CD4-positive, alpha-beta memory T cell (primary cell): ENCODE measurements around the gene FAT1. TPM values are rescaled to one million over a fixed set of nuclear protein-coding genes. Genes with fewer than 3 reads are reported as not detected.

Experiments
- CTCF ChIA-PET: fragments of 350-600 bp; sonication (Branson Sonifier 250); formaldehyde crosslinking; loops from one replicate; lab custom pipeline; 2021; ENCODE audit warnings: inconsistent platforms; ENCODE audit not compliant: partially characterized antibody; lab: Charles Lee
- POLR2A ChIA-PET: fragments of 350-600 bp; sonication (Branson Sonifier 250); formaldehyde crosslinking; loops from one replicate; lab custom pipeline; 2021; ENCODE audit not compliant: partially characterized antibody; lab: Charles Lee
- DNase-seq, 5 donors: peaks; one replicate each; pipeline versions ENCODE4 v3.0.0 to v3.0.0-alpha.2; 2020 to 2022; ENCODE audit warnings: mixed read lengths in 1 of 5
- H3K27ac ChIP-seq: one replicate; pipeline ENCODE4 v1.7.0; 2013; ENCODE audit warnings: low read depth, low read length
- H3K27me3 ChIP-seq: 2 replicates; pipeline ENCODE4 v1.7.0; 2013; ENCODE audit warnings: mild to moderate bottlenecking, low read length, moderate library complexity; ENCODE audit not compliant: insufficient read depth
- H3K36me3 ChIP-seq: 2 replicates; pipeline ENCODE4 v1.7.0; 2013; ENCODE audit warnings: mild to moderate bottlenecking, low read length, moderate library complexity; ENCODE audit not compliant: insufficient read depth
- H3K4me1 ChIP-seq: 2 replicates; pipeline ENCODE4 v1.7.0; 2013; ENCODE audit warnings: mild to moderate bottlenecking, low read length, moderate library complexity; ENCODE audit not compliant: insufficient read depth
- H3K4me3 ChIP-seq, 2 donors: one replicate each; pipeline ENCODE4 v1.7.0; 2013; ENCODE audit warnings: low read length in 2 of 2, mild to moderate bottlenecking in 1 of 2
- H3K9me3 ChIP-seq, 2 donors: one replicate each; pipeline ENCODE4 v1.7.0; 2013; ENCODE audit warnings: low read length in 2 of 2, control low read depth in 1 of 2; ENCODE audit not compliant: control insufficient read depth in 1 of 2
- H3K27ac Mint-ChIP-seq, 7 donors: one replicate each; pipeline ENCODE4 v1.8.0; 2020 to 2021; ENCODE audit warnings: mixed read lengths in 7 of 7, mild to moderate bottlenecking in 6 of 7, inconsistent platforms in 3 of 7, moderate library complexity in 3 of 7
- H3K27me3 Mint-ChIP-seq, 2 donors: one replicate each; pipeline ENCODE4 v1.8.0; 2020 to 2021; ENCODE audit warnings: mixed read lengths in 2 of 2
- H3K36me3 Mint-ChIP-seq, 2 donors: one replicate each; pipeline ENCODE4 v1.8.0; 2020 to 2021; ENCODE audit warnings: mixed read lengths in 2 of 2, inconsistent platforms in 1 of 2, mild to moderate bottlenecking in 1 of 2
- H3K4me1 Mint-ChIP-seq, 4 donors: one replicate each; pipeline ENCODE4 v1.8.0; 2020 to 2021; ENCODE audit warnings: mixed read lengths in 4 of 4, mild to moderate bottlenecking in 1 of 4
- H3K4me3 Mint-ChIP-seq, 8 donors: one replicate each; pipeline ENCODE4 v1.8.0; 2020 to 2021; ENCODE audit warnings: mixed read lengths in 8 of 8, mild to moderate bottlenecking in 7 of 8, moderate library complexity in 6 of 8, inconsistent platforms in 3 of 8
- H3K9me3 Mint-ChIP-seq, 8 donors: one replicate each; pipeline ENCODE4 v1.8.0; 2020 to 2021; ENCODE audit warnings: mixed read lengths in 8 of 8, mild to moderate bottlenecking in 5 of 8, inconsistent platforms in 3 of 8, moderate library complexity in 1 of 8
- intact Hi-C: fragments of 100-400 bp; cut with micrococcal nuclease; formaldehyde crosslinking; loops from one replicate; pipeline ENCODE4 v1.15.1; 2023
- polyA plus RNA-seq, 2 donors: library from polyadenylated mRNA; unstranded; fragments of 300-500 nt; fragmentation: Illumina TruSeq; gene quantifications; one replicate each; pipeline ENCODE4 v1.2.3, GENCODE V29; 2021
- total RNA-seq, 2 experiments: library from RNA; stranded (reverse); gene quantifications; one replicate each; pipeline ENCODE4 v1.2.3, GENCODE V29; 2021

Gene FAT1
- total and polyA plus RNA-seq, 4 experiments from 2014 or later, result not detected

- ChIA-PET POLR2A (no interaction called here), CTCF (no interaction called here)
- Mint-ChIP-seq H3K9me3 (peaks cover 0 to 6% (median 2%) of the 10 kb centered on the region in 8 donors), H3K27me3 (peaks cover 0 to 1% of the 10 kb centered on the region in 2 donors), H3K27ac (no peak overlapping the region), H3K4me1 (no peaks in the 10 kb centered on the region), H3K36me3 (no peaks in the 10 kb centered on the region), H3K4me3 (no peak overlapping the region)
- no peaks in the 10 kb centered on the region for H3K36me3 ChIP-seq
- intact Hi-C loops, result no loop called here
- H3K9me3 ChIP-seq, result no peaks in the 10 kb centered on the region
- H3K4me1 ChIP-seq, result no peaks in the 10 kb centered on the region
- no peak for DNase-seq
- no peaks in the 10 kb centered on the region for H3K27me3 ChIP-seq
- H3K4me3 ChIP-seq, result no peak overlapping the region
- no peak overlapping the region for H3K27ac ChIP-seq
Measured at GRCh38 chr4:186685767-186686183, 37.9 kb downstream of the FAT1 start.

- Histone ChIP-seq H3K9me3 (no peaks in the 10 kb centered on the region), H3K27ac (no peak overlapping the region), H3K27me3 (no peaks in the 10 kb centered on the region), H3K4me3 (no peak overlapping the region), H3K36me3 (no peaks in the 10 kb centered on the region), H3K4me1 (no peaks in the 10 kb centered on the region)
- Mint-ChIP-seq H3K4me3 (no peak overlapping the region), H3K36me3 (no peaks in the 10 kb centered on the region), H3K9me3 (peaks cover 0 to 8% (median 2%) of the 10 kb centered on the region in 8 donors), H3K4me1 (no peaks in the 10 kb centered on the region), H3K27me3 (peaks cover 0 to 1% of the 10 kb centered on the region in 2 donors), H3K27ac (no peak overlapping the region)
- CTCF ChIA-PET, result no interaction called here
- no peak for DNase-seq
- POLR2A ChIA-PET, result no interaction called here
- intact Hi-C loops, result no loop called here
Measured at GRCh38 chr4:186684889-186685309, 38.8 kb downstream of the FAT1 start.

DNA sequence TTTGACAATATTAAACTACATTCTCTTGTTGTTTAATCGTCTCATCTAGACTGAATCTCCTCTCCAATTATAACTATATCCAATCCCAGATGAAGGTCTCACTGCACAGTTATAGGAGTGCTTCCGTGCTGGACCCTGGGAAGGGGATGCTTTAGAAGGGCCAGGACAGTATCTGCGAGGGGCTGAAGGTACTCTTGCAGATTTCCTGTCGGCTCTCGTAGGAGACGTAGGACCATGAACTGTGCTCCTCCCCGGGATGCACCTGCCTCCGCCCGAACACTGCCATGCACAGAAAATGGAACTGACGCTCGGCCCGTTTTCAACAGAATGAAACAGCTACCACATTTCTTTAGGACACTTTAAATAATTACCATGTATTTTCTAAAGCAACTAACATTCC is 39.4 kb downstream of the FAT1 start:
- H3K4me3 ChIP-seq, result no peak overlapping the region
- no peak overlapping the region for H3K27ac Mint-ChIP-seq
- no peaks in the 10 kb centered on the region for H3K4me1 Mint-ChIP-seq
- CTCF ChIA-PET, result no interaction called here
- H3K4me1 ChIP-seq, result no peaks in the 10 kb centered on the region
- peaks cover 0 to 5% (median 2%) of the 10 kb centered on the region in 8 donors for H3K9me3 Mint-ChIP-seq
- no peak overlapping the region for H3K4me3 Mint-ChIP-seq
- DNase-seq, result no peak
- H3K36me3 ChIP-seq, result no peaks in the 10 kb centered on the region
- H3K27ac ChIP-seq, result no peak overlapping the region
- H3K27me3 Mint-ChIP-seq, result peaks cover 0 to 1% of the 10 kb centered on the region in 2 donors
- H3K9me3 ChIP-seq, result no peaks in the 10 kb centered on the region
- no peaks in the 10 kb centered on the region for H3K27me3 ChIP-seq
- H3K36me3 Mint-ChIP-seq, result no peaks in the 10 kb centered on the region
- intact Hi-C loops, result no loop called here
- POLR2A ChIA-PET, result no interaction called here

DNA sequence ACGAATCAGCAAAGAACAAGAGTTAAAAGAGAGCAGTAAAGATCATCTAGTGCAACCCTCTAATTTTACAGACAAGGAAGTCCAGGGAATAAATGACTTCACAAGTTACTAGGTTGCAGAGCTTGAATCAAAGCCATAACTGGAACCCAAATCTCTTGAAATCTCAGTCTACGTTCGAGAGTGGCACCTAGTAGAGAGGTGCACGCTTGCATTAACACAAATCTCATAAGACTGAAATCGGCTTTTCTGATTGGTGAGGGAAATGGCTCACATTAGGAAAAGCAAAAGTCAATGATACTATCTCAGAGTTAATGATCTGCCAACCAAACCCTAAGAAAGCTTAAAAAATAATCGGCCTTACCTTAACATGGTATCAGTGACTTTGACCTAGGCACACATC is 43.0 kb downstream of the FAT1 start:
- H3K27me3 Mint-ChIP-seq, result no peaks in the 10 kb centered on the region
- H3K9me3 Mint-ChIP-seq, result peaks cover 0 to 5% (median 2%) of the 10 kb centered on the region in 8 donors
- ChIA-PET POLR2A (no interaction called here), CTCF (no interaction called here)
- intact Hi-C loops, result no loop called here
- no peak overlapping the region for H3K27ac Mint-ChIP-seq
- Histone ChIP-seq H3K27me3 (no peaks in the 10 kb centered on the region), H3K4me3 (no peak overlapping the region), H3K4me1 (no peaks in the 10 kb centered on the region), H3K9me3 (no peaks in the 10 kb centered on the region), H3K27ac (no peak overlapping the region), H3K36me3 (no peaks in the 10 kb centered on the region)
- H3K36me3 Mint-ChIP-seq, result no peaks in the 10 kb centered on the region
- no peak overlapping the region for H3K4me3 Mint-ChIP-seq
- no peaks in the 10 kb centered on the region for H3K4me1 Mint-ChIP-seq
- no peak for DNase-seq

GRCh38 chr4:186676531-186677161 is 47.0 kb downstream of the FAT1 start:
- POLR2A ChIA-PET, result no interaction called here
- Histone ChIP-seq H3K9me3 (no peaks in the 10 kb centered on the region), H3K27me3 (no peaks in the 10 kb centered on the region), H3K4me1 (no peaks in the 10 kb centered on the region), H3K4me3 (no peak overlapping the region), H3K27ac (no peak overlapping the region), H3K36me3 (no peaks in the 10 kb centered on the region)
- intact Hi-C loops, result no loop called here
- Mint-ChIP-seq H3K4me3 (no peak overlapping the region), H3K4me1 (no peaks in the 10 kb centered on the region), H3K27me3 (no peaks in the 10 kb centered on the region), H3K27ac (no peak overlapping the region), H3K36me3 (no peaks in the 10 kb centered on the region), H3K9me3 (peaks cover 0 to 3% (median 1%) of the 10 kb centered on the region in 8 donors)
- DNase-seq, result no peak
- CTCF ChIA-PET, result no interaction called here

GRCh38 chr4:186669735-186670134 is 53.9 kb downstream of the FAT1 start:
- H3K27me3 Mint-ChIP-seq, result peaks cover 0 to 1% of the 10 kb centered on the region in 2 donors
- Histone ChIP-seq H3K4me1 (no peaks in the 10 kb centered on the region), H3K27me3 (no peaks in the 10 kb centered on the region), H3K4me3 (no peak overlapping the region), H3K27ac (no peak overlapping the region), H3K9me3 (no peaks in the 10 kb centered on the region), H3K36me3 (no peaks in the 10 kb centered on the region)
- peaks cover 0 to 5% (median 2%) of the 10 kb centered on the region in 8 donors for H3K9me3 Mint-ChIP-seq
- intact Hi-C loops, result no loop called here
- no peak overlapping the region for H3K27ac Mint-ChIP-seq
- POLR2A ChIA-PET, result no interaction called here
- no peaks in the 10 kb centered on the region for H3K36me3 Mint-ChIP-seq
- CTCF ChIA-PET, result no interaction called here
- H3K4me1 Mint-ChIP-seq, result no peaks in the 10 kb centered on the region
- DNase-seq, result no peak
- H3K4me3 Mint-ChIP-seq, result no peak overlapping the region

DNA sequence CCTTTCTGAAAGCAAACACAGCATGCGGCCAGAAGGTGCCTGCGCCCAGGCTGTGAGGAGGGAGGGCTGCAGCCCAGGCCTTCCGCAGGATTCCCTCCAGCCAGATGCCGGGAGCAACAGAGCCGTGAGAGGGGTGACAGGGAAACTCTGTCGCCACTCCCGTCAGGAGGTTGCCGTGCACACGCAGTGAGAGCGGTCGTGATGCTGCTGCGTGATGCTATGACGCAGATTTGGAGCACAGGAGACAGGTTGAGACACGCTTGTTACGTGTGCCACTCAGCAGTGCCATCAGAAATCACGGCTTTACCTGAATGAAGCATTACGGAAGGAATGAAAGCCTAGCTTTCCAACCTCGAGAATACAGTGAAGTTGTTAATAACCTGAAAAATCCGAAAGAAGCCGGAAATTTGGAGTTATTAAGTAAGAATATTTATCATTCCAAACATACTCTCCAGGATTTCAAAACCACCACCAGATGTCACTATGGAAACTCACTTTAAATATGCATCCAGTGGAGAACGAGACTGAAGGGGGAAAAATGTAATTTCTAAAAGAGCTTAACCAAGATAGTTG is 54.4 kb downstream of the FAT1 start:
- Histone ChIP-seq H3K4me3 (no peak overlapping the region), H3K9me3 (no peaks in the 10 kb centered on the region), H3K4me1 (no peaks in the 10 kb centered on the region), H3K27me3 (no peaks in the 10 kb centered on the region), H3K36me3 (no peaks in the 10 kb centered on the region), H3K27ac (no peak overlapping the region)
- peaks cover 0 to 5% (median 2%) of the 10 kb centered on the region in 8 donors for H3K9me3 Mint-ChIP-seq
- DNase-seq, result no peak
- intact Hi-C loops, result no loop called here
- H3K27ac Mint-ChIP-seq, result no peak overlapping the region
- ChIA-PET POLR2A (no interaction called here), CTCF (no interaction called here)
- peaks cover 0 to 1% of the 10 kb centered on the region in 2 donors for H3K27me3 Mint-ChIP-seq
- no peaks in the 10 kb centered on the region for H3K36me3 Mint-ChIP-seq
- no peaks in the 10 kb centered on the region for H3K4me1 Mint-ChIP-seq
- H3K4me3 Mint-ChIP-seq, result no peak overlapping the region
